Body of pancreas (tissue), 4 donors: Measurements from ENCODE around the gene ZEB2. TPM values are rescaled to one million over a fixed set of nuclear protein-coding genes. Genes with fewer than 3 reads are reported as not detected.

Experiments
- ATAC-seq: fragments of 150-250 bp; one replicate; pipeline ENCODE4 v1.9.1; 2016
- DNase-seq, 4 donors: peaks; one replicate each; pipeline ENCODE4 v3.0.0-alpha.2; 2019
- H3K27ac ChIP-seq, 4 donors: fragments of 200-600 bp; sonication (generic); 1 replicate in 3 of 4; 2 replicates in 1 of 4; pipeline versions ENCODE4 v1.5.1 to v1.6.1; 2016 to 2019; ENCODE audit warnings: mild to moderate bottlenecking in 1 of 4, mixed read lengths in 1 of 4, moderate library complexity in 1 of 4
- H3K27me3 ChIP-seq, 2 donors: fragments of 200-600 bp; sonication (generic); one replicate each; pipeline ENCODE4 v1.6.0; 2016; ENCODE audit warnings: mild to moderate bottlenecking in 1 of 2
- H3K36me3 ChIP-seq, 2 donors: fragments of 200-600 bp; sonication (generic); replicated peaks in 1 of 2; 2 replicates each; pipeline ENCODE4 v1.5.1; 2016; ENCODE audit warnings: low read depth in 2 of 2; ENCODE audit not compliant: insufficient read depth in 1 of 2
- H3K4me1 ChIP-seq: fragments of 200-600 bp; sonication (generic); one replicate; pipeline ENCODE4 v1.6.0; 2016
- H3K4me3 ChIP-seq, 2 donors: fragments of 200-600 bp; sonication (generic); 1 replicate in 1 of 2; 2 replicates in 1 of 2; pipeline ENCODE4 v1.5.1; 2016 to 2019
- H3K9me3 ChIP-seq, 3 donors: fragments of 200-600 bp; sonication (generic); 1 replicate in 2 of 3; 2 replicates in 1 of 3; pipeline ENCODE4 v1.5.1; 2016
- POLR2A ChIP-seq, 3 donors: fragments of 450-650 bp; IDR thresholded peaks; one replicate each; pipeline ENCODE4 v1.6.1; 2016; ENCODE audit warnings: antibody characterized with exemption in 3 of 3, mild to moderate bottlenecking in 2 of 3
- WGBS, 2 donors: methylation state at CpG; one replicate each; pipeline ENCODE4 v1.1.5; 2017; 5-methylcytosine and 5-hydroxymethylcytosine counted together
- intact Hi-C: fragments of 100-400 bp; cut with DNase I; formaldehyde crosslinking; loops from one replicate; pipeline ENCODE4 v1.15.1; 2023
- total RNA-seq, 2 donors: library from RNA; depleted of rRNA; stranded (reverse); fragments of >200 nt; gene quantifications; one replicate each; pipeline ENCODE4 v1.1.0, GENCODE V29; 2016
- TF ChIP-seq, protein P1 (sequence below), 7 experiments: fragments of 450-650 bp in 4 of 7; fragments of 200-600 bp in 3 of 7; sonication (generic) in 3 of 7; IDR thresholded peaks; one replicate each; pipeline ENCODE4 v1.5.1; 2016 to 2019; ENCODE audit warnings: antibody characterized with exemption in 7 of 7

The ZEB2 gene
- total RNA-seq, 2 donors from 2014 or later, result 18.5 to 24.6 TPM

DNA sequence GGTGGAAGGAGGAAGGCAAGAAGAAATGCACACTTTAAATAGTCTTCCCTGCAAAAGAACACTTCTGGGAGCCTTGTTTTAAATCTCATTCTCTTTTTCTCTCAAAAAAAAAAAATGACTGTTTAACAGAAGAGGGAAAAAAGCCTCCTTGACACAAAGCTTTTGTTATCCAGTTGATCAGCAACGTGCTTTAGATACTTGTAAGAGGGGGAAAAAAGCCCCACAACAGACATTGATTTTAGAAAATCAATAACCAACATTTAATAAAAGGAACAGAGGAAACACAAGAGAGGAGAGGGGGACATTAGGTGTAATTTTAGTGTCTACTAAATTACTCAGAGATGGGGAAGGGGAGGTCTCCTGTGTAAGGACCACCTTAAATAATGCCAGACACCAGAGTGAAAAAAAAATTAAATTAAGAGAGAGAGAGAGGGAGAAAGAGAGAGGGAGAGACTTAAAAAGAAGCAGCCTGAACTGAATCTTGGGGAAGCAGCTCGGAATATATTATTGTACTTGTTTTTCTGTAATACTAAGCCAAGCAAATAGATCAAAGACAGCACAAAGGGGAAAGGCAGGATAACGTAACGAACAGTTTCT lies 4.7 kb downstream of the ZEB2 start:
- intact Hi-C loops, result no loop called here
- TF ChIP-seq, protein P1, sequence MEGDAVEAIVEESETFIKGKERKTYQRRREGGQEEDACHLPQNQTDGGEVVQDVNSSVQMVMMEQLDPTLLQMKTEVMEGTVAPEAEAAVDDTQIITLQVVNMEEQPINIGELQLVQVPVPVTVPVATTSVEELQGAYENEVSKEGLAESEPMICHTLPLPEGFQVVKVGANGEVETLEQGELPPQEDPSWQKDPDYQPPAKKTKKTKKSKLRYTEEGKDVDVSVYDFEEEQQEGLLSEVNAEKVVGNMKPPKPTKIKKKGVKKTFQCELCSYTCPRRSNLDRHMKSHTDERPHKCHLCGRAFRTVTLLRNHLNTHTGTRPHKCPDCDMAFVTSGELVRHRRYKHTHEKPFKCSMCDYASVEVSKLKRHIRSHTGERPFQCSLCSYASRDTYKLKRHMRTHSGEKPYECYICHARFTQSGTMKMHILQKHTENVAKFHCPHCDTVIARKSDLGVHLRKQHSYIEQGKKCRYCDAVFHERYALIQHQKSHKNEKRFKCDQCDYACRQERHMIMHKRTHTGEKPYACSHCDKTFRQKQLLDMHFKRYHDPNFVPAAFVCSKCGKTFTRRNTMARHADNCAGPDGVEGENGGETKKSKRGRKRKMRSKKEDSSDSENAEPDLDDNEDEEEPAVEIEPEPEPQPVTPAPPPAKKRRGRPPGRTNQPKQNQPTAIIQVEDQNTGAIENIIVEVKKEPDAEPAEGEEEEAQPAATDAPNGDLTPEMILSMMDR (IDR thresholded peaks at IDR 0.05), result no peak
- no peak for TF ChIP-seq POLR2A (IDR thresholded peaks at IDR 0.05)
- Histone ChIP-seq H3K9me3 (no peaks in the 10 kb centered on the region), H3K36me3 (no peaks in the 10 kb centered on the region), H3K4me1 (peaks cover 21% of the 10 kb centered on the region), H3K4me3 (no peak overlapping the region), H3K27ac (peak overlapping the region in 3 of 4 donors; percentile 53 to 77 (median 71)), H3K27me3 (peaks cover 0 to 18% of the 10 kb centered on the region in 2 donors)
- no peak for ATAC-seq
- WGBS, 2 donors, result 43 to 47% methylated on average over 4 of the region's 4 CpGs
- DNase-seq, result no peak

DNA sequence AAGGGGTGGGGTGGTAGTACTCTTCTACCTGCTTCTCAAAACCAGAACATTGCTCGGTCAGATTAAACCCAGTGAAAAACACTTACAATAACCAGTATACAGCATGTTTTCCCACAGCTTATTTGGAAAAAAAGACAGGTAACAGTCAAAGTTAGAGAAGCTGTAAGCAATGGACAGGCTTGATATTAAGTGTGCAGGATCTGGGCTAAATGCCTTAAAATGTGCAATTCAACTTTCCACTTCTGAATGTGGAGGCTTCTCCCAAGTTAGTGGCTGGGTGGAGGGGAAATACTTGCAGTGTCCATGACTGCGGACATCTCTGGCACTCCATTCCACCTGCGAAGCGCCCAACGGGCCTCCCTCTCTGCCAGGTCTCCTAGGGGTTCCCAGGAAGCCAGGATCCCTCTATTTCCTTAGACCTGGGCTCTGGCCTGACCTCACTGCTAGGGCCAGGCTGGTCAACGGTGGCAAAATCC lies 5.3 kb downstream of the ZEB2 start:
- Histone ChIP-seq H3K9me3 (no peaks in the 10 kb centered on the region), H3K27me3 (peaks cover 0 to 14% of the 10 kb centered on the region in 2 donors), H3K4me1 (peaks cover 21% of the 10 kb centered on the region), H3K4me3 (no peak overlapping the region), H3K36me3 (no peaks in the 10 kb centered on the region), H3K27ac (peak overlapping the region in 3 of 4 donors; percentile 53 to 77 (median 71))
- intact Hi-C loops, result no loop called here
- no peak for ATAC-seq
- 33 to 44% methylated on average over 6 of the region's 6 CpGs for WGBS, 2 donors
- no peak for TF ChIP-seq POLR2A (IDR thresholded peaks at IDR 0.05)
- TF ChIP-seq, protein P1 (IDR thresholded peaks at IDR 0.05), result no peak
- DNase-seq, result no peak

DNA sequence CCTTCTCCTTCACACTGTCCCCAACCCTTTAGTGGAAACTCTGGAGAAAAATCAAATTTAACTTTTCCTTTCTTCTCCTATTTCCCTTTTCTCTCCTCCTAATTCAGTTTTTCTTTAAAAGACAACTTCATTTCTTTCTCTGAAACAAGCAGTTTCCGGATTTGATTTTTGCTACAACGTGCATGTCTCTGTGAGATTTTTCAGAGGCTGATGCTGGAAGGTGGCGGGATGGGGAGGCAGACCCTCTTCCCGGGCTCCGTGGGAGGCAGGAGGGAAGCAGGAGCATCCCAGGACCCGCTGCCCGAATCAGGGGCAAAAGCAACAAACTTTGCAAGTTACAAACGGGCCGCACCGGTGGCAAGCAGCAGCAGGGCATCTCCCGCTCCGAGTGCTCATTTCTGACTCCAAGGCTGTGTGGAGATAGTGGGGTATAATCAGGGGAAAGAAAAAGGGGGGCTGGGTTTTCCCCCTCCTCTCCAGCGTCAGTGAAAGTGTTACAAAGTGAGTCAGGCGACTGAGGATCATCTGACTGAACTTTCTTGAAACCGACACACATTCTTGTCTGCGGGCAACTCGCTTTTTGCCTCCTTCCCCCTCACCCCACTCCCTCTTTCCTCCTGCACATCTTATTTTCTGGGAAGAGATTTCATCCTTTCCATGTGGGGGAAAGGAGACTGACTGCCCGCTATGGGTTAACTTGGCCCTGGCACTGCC lies 6.4 kb downstream of the ZEB2 start:
- H3K9me3 ChIP-seq, result no peaks in the 10 kb centered on the region
- TF ChIP-seq, protein P1 (IDR thresholded peaks at IDR 0.05), result no peak
- peak in 2 of 3 donors; percentile 15 to 40 for TF ChIP-seq POLR2A (IDR thresholded peaks at IDR 0.05)
- WGBS, 2 donors, result 20 to 24% methylated on average over 18 of the region's 18 CpGs
- intact Hi-C loops, result no loop called here
- peaks cover 0 to 13% of the 10 kb centered on the region in 2 donors for H3K27me3 ChIP-seq
- H3K36me3 ChIP-seq, result no peaks in the 10 kb centered on the region
- DNase-seq (no peak), ATAC-seq (no peak)
- H3K27ac ChIP-seq, result peak overlapping the region in 3 of 4 donors; percentile 24 to 77 (median 27)
- peaks cover 21% of the 10 kb centered on the region for H3K4me1 ChIP-seq
- no peak overlapping the region for H3K4me3 ChIP-seq

DNA sequence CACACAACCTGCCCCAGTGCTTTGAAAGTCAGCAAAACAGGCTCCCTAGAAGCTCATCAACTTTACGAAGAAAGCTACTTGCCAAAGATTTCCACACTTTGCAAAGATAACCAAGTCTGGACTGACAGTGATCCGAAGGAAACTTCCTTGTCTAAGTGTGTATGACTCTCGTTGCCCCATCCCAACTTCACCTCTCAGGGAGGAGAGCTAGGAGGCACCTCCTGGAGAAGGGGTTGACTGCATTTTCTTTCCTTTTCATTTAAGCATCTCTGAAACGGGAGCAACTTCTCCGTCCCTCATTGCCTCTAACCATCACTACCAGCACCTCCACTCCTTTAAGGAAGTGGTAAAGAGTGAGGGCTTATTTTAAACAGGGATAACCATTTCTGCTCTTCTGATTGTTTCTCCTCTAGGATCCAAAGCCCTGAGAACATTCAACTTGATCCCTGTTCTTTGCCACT lies 7.0 kb downstream of the ZEB2 start:
- DNase-seq (no peak), ATAC-seq (no peak)
- Histone ChIP-seq H3K27ac (peak overlapping the region in 2 of 4 donors; percentile 27 to 77), H3K36me3 (no peaks in the 10 kb centered on the region), H3K4me1 (peaks cover 18% of the 10 kb centered on the region), H3K4me3 (no peak overlapping the region), H3K9me3 (no peaks in the 10 kb centered on the region), H3K27me3 (peaks cover 0 to 13% of the 10 kb centered on the region in 2 donors)
- no peak for TF ChIP-seq POLR2A (IDR thresholded peaks at IDR 0.05)
- TF ChIP-seq, protein P1 (IDR thresholded peaks at IDR 0.05), result no peak
- WGBS, 2 donors, result 25 to 30% methylated on average over 5 of the region's 5 CpGs
- intact Hi-C loops, result no loop called here
